T-helper 2 cell treated with Interferon-gamma antibody and Interleukin-4, amounts not matched to agents 5 μg/mL and 100 μg/mL, for 36 hours (primary cell): Measurements from ENCODE around the gene DCST2.

ENCODE experiments used
- DNase-seq: peaks from one replicate; pipeline ENCODE4 v3.0.0; 2021; ENCODE audit warnings: low spot score
- H3K27ac Mint-ChIP-seq: one replicate; pipeline ENCODE4 v1.8.0; 2021; ENCODE audit warnings: mild to moderate bottlenecking, mixed read lengths
- H3K27me3 Mint-ChIP-seq: one replicate; pipeline ENCODE4 v1.8.0; 2021; ENCODE audit warnings: low read depth, mixed read lengths
- H3K36me3 Mint-ChIP-seq: one replicate; pipeline ENCODE4 v1.8.0; 2021; ENCODE audit warnings: low read depth, mixed read lengths
- H3K4me1 Mint-ChIP-seq: one replicate; pipeline ENCODE4 v1.8.0; 2021; ENCODE audit warnings: low read depth, mixed read lengths
- H3K4me3 Mint-ChIP-seq: one replicate; pipeline ENCODE4 v1.8.0; 2022; ENCODE audit warnings: mild to moderate bottlenecking, moderate library complexity, mixed read lengths
- H3K9me3 Mint-ChIP-seq: one replicate; pipeline ENCODE4 v1.8.0; 2021; ENCODE audit warnings: mixed read lengths

Gene DCST2

DNA sequence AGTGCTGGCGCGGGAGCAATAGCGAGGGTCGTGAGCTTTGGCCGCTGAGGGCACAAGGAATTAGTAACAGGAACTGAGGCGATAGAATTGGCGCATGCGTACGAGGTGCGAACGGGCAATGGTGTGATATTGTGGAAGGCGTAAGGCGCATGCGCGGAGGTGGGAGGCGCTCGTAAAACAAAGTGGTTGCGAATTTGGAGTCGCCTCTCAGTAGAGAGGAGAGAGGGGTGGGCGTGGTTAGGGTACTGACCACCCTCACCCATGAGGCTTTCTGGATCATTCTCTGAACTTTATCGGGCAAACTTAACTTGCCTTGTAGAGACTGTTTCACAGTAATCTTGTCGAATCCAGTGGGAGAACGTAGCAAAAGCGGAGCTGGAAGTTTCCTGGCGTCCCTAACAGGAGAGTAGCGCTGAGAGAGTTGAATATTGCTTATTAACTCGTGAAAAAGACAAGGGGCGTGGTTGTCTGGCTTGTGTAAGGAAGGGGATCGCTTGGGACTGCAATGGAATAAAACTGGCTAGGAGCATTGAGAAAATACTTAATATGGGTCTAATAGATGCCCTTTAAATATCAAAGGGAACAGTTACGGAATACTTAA lies 58.7 kb downstream of the DCST2 start:
- H3K9me3 Mint-ChIP-seq: no peaks in the 10 kb centered on the region
- peaks cover 34% of the 10 kb centered on the region for H3K4me1 Mint-ChIP-seq
- DNase-seq: peak; percentile 97
- peaks cover 19% of the 10 kb centered on the region for H3K36me3 Mint-ChIP-seq
- no peaks in the 10 kb centered on the region for H3K27me3 Mint-ChIP-seq
- no peak overlapping the region for H3K27ac Mint-ChIP-seq
- H3K4me3 Mint-ChIP-seq: no peak overlapping the region

DNA sequence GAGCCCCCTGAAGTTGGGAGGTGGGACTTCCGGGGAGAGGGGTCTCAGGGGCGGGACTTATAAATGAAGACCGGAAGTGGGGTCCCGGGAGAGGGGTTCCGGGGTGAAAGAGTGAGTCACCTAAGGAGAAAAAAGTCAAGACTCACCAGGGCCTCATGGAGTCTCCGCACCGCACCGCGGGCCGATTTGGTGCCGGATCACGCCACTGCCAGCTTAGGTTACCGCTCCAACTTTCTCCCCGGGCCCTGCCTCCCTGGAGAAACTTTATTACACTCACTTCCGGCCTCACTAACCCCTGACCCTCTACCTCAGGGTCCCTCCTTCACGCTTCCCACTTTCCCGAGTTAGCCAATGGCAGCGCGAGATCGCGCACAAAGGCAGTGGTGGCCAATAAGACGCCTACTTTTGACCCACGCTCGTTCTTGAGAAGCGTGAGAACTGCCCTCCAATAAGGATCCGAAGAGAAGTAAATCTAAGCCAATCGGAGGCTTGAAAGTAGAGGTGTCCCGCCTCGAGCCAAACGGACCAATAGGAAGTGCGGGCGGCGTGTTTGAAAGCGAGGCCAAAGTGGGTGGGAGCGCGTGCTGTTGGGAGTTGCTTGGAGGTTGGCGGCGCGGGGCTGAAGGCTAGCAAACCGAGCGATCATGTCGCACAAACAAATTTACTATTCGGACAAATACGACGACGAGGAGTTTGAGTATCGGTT lies 59.3 kb downstream of the DCST2 start, which contains the start of gene CKS1B:
TSS of gene CKS1B (plus strand) at position 580 of the 706 bp plus-strand sequence. CDS start at position 645, 65 bp downstream.
- DNase-seq: peak; percentile 96
- Mint-ChIP-seq H3K27me3 (no peaks in the 10 kb centered on the region), H3K4me3 (no peak within 1 kb of the TSS), H3K27ac (no peak within 1 kb of the TSS), H3K9me3 (no peaks in the 10 kb centered on the region), H3K4me1 (peaks cover 36% of the 10 kb centered on the region), H3K36me3 (peaks cover 20% of the 10 kb centered on the region)

DNA sequence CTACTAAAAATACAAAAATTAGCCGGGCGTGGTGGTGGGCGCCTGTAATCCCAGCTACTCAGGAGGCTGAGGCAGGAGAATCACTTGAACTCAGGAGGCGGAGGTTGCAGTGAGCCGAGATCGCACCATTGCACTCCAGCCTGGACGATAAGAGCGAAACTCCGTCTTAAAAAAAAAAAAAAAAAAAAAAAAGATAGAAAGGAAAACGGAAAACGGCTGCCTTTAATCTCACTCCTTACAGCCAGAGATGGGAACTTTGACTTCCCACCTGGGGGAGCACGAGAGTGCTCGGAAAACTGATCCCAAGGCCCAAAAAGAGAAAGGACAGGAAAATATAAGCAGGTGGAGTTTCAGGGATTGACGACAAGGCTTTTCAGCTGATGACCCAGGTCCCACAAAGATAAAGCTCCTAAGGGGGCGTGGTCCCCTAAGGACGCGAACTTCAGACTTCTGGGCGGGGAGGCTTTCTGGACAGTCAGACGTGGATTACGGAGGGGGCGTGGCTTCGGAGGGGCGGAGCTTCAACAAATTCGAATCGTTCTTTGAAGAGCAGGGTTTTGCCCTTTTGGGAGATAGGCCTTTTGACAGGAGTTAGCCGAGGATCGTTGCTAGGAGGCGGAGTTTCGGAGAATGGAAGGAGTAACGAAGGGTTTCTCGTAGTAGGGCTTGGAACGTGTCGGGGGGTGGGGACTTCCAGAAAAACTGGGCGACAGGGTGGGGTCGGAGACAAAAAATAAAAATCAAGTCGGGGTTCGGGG lies 60.1 kb downstream of the DCST2 start:
- Mint-ChIP-seq H3K27me3 (no peaks in the 10 kb centered on the region), H3K9me3 (no peaks in the 10 kb centered on the region), H3K27ac (no peak overlapping the region), H3K4me3 (no peak overlapping the region), H3K4me1 (peaks cover 34% of the 10 kb centered on the region), H3K36me3 (peaks cover 24% of the 10 kb centered on the region)
- DNase-seq: peak; percentile 92

DNA sequence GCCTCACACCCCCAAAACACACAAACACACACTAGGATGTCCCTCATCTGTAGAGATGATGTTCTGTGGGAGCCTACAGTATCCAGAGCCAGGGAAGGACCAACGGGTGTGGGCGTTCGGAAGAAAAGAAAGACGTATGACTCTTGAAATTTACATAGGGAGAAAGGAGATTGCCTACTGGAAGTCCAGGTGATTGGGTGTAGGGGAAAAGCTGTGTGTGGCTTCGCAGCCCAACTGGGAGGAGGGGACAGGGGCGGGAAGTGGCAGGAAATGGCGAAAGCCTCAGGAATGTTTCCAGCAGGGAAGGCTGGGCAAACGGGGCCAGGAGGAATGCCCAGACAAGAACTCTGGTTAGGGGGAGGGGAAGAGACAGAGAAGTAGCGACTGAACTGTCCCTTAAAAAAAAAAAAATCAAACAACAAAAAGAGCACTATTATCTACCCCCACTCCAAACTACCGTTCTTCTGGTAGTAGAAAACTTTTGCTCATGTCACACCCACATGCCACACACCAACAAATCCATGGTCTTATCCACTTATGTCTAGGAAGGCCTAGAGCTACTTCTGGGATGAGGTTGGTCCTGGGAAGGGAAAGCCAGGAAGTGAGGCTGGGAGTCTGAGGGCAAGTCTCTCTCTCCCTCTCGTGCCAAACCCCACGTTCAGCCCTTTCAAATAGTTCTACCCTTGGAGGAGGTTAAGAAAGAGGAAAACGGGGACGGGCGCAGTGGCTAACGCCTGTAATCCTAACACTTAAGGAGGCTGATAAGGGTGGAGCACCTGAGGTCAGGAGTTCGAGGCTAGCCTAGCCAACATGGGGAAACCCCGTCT lies 60.9 kb downstream of the DCST2 start:
- H3K9me3 Mint-ChIP-seq: no peaks in the 10 kb centered on the region
- no peak for DNase-seq
- H3K4me1 Mint-ChIP-seq: peaks cover 38% of the 10 kb centered on the region
- peaks cover 26% of the 10 kb centered on the region for H3K36me3 Mint-ChIP-seq
- no peak overlapping the region for H3K4me3 Mint-ChIP-seq
- H3K27me3 Mint-ChIP-seq: no peaks in the 10 kb centered on the region
- H3K27ac Mint-ChIP-seq: peak overlapping the region; percentile 78

DNA sequence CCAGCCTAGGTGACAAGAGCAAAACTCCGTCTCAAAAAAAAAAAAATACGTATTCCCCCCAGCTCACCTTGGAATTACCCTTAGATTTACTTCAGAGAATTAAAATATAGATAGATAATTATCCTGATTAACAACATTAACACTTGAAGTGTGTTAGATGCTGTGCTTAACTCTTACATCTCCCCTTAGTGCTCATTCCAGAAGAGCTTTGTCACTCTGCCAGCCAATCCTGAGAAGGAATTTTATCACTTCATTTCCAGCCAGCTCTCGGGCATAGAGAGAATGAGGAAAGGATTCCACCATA lies 61.4 kb downstream of the DCST2 start:
- Mint-ChIP-seq H3K9me3 (no peaks in the 10 kb centered on the region), H3K27ac (peak overlapping the region; percentile 78), H3K4me3 (no peak overlapping the region), H3K36me3 (peaks cover 28% of the 10 kb centered on the region), H3K27me3 (no peaks in the 10 kb centered on the region), H3K4me1 (peaks cover 34% of the 10 kb centered on the region)
- no peak for DNase-seq

DNA sequence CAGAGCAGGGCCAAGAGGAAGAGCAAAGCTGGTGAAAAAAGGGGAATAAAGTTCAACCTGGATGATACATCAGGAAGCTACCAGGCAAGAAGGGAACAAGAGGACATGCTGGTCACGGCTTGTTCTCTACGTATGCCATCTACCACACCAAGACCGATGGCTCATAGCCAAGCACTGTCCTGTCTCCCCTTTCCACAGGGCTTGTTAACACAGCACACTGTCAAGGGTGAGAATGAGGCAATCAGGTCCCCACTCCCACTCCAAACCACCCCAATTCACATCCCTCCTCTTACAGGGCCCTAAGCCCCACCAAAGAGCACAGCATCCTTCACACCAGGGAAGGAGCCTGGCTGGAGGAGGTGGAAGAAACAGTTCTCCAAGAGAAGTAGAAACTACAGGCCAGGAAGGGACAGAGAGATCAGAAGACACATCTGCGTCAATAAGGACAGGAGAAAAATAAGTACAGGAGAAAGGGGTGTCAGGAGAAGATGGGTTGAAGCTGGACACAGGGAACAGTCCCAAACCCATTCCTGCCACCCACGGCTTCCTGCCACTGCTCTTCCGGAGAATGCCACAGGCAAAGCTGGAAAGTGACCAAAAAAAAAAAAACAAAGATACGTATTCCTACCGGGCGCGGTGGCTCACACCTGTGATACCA lies 62.1 kb downstream of the DCST2 start:
- Mint-ChIP-seq H3K4me3 (peak overlapping the region; percentile 39), H3K9me3 (no peaks in the 10 kb centered on the region), H3K36me3 (peaks cover 35% of the 10 kb centered on the region), H3K4me1 (peaks cover 31% of the 10 kb centered on the region), H3K27ac (peak overlapping the region; percentile 59), H3K27me3 (no peaks in the 10 kb centered on the region)
- DNase-seq: no peak

DNA sequence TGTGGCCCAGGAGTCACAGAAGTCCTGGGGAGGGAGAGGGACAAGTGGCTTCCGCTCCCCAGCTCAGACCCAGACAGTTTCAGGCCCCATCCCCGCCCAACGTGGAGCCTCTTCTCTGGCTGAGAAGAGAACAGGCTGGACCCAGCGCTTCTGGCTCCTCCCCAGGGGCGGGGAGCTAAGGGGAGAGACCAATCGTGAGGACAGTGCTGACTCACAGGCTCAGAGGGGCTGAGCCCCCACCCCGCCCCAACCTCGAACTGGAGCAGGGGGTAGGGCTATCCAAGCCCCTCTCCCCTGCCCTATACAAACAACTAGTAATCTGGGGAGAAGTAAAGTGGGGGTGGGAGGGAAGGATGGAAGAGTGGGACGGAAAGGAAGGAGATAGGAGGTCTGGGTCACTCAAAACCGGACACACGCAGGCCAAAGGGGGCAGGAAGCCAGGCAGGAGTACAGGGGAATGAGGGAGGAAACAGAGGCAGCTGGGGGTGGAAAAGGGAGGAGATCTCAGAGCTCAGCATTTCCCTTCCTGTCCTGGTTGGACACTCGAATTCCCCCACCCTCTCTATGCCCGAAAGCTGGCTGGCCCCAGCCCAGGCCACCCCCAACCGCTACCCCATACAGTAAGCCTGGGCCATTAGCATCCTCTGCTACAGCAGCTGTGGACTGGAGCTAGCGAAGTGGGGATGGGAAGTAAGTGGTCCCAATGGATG lies 62.8 kb downstream of the DCST2 start, which contains the start of gene SHC1:
TSS of gene SHC1 (minus strand) at position 117 of the 710 bp plus-strand sequence. CDS start 221 bp downstream, outside the sequence.
- H3K27me3 Mint-ChIP-seq: no peaks in the 10 kb centered on the region
- H3K4me3 Mint-ChIP-seq: peak within 1 kb of the TSS; percentile 39
- H3K9me3 Mint-ChIP-seq: no peaks in the 10 kb centered on the region
- peak; percentile 47 for DNase-seq
- H3K4me1 Mint-ChIP-seq: peaks cover 28% of the 10 kb centered on the region
- peak within 1 kb of the TSS; percentile 59 for H3K27ac Mint-ChIP-seq
- peaks cover 37% of the 10 kb centered on the region for H3K36me3 Mint-ChIP-seq

DNA sequence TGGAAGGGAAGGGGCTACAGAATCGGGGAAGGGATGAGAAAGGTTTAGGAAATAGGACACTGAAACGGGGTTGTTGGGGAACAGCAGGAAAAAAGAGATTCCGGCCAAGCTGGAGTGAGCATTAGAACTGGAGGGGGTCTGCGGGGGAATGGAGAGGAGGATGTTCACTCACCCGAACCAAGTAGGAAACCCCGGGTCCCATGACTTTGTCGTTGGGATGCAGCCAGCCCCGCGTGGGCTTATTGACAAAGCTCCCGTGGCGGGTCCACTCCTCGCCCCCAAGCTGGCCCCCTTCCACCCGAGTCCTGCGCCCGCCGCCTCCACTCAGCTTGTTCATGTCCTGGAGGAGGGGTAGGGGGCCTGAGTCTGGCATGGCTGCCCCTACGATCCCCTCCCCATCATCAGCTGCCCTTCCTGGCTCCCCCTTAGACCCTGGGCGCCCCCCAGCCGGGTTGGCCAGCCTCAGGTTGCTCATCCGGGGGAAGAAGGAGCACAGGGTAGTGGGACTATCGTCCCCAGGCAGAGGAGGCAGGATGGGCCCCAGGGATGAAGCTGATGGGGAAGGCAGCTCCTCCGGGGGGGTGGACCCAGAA lies 63.6 kb downstream of the DCST2 start:
- peaks cover 44% of the 10 kb centered on the region for H3K36me3 Mint-ChIP-seq
- peak overlapping the region; percentile 33 for H3K4me3 Mint-ChIP-seq
- peaks cover 28% of the 10 kb centered on the region for H3K4me1 Mint-ChIP-seq
- no peaks in the 10 kb centered on the region for H3K27me3 Mint-ChIP-seq
- no peak overlapping the region for H3K27ac Mint-ChIP-seq
- no peak for DNase-seq
- H3K9me3 Mint-ChIP-seq: no peaks in the 10 kb centered on the region

DNA sequence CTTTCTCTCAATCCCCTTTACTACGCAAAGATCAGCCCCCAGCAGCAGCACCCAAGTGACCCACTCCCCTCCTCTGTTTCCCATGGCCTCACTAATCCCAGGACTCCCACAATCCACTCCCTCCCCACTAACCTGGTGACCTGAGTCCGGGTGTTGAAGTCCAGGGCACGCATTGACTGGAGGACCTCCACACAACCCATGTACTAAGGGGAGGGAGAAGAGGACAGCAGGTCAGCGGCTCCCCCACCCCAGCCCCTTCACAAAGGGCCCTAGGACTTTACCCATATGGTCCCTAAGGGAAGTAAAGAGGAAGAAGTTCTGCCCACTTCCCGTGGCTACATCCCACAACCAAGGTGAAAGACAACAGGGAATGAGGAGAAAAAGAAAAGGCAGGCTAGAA lies 64.3 kb downstream of the DCST2 start:
- H3K27me3 Mint-ChIP-seq: no peaks in the 10 kb centered on the region
- peak overlapping the region; percentile 33 for H3K4me3 Mint-ChIP-seq
- no peaks in the 10 kb centered on the region for H3K9me3 Mint-ChIP-seq
- no peak for DNase-seq
- H3K4me1 Mint-ChIP-seq: peaks cover 28% of the 10 kb centered on the region
- peaks cover 46% of the 10 kb centered on the region for H3K36me3 Mint-ChIP-seq
- peak overlapping the region; percentile 13 for H3K27ac Mint-ChIP-seq

DNA sequence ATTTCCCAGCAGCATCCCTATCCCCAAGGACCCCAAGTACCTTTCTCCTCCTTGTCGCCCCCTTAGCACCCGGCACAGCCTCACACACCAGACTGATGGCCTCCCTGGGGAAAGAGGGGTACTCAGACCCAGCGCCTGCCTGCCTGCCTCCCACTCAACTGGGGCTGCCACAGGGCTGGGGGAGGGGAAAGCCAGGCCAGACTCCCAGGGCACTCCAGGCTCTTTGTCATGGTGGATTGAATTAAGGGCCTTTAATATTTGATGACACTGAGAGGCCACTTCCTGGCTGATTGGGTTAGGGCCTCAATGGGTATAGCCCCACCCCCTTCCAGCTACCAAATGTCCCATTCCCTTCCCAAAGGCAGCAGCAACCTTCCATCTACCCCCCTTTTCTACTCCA lies 64.8 kb downstream of the DCST2 start:
- Mint-ChIP-seq H3K27me3 (no peaks in the 10 kb centered on the region), H3K9me3 (no peaks in the 10 kb centered on the region), H3K27ac (peak overlapping the region; percentile 13), H3K4me3 (no peak overlapping the region), H3K4me1 (peaks cover 31% of the 10 kb centered on the region), H3K36me3 (peaks cover 49% of the 10 kb centered on the region)
- DNase-seq: no peak
